ENCODE results near the gene PPP1R10.
"Not testable (repeated sequence)": the region's sequence is repeated elsewhere in the genome, so short reads cannot be mapped to it uniquely, and the experiment has no call there.

The PPP1R10 gene

GRCh38 chr6:30616811-30617564, at the start of gene PPP1R10:
PPP1R10 (minus strand) TSS chr6:30617243; CDS start chr6:30609944, 7,299 bp downstream.
- DNase-seq: peak; percentile 99

GRCh38 chr6:30666300-30666699, 49.3 kb upstream of the PPP1R10 start:
- peak; percentile 47 for DNase-seq

- no peak for DNase-seq
These were observed 48.1 kb upstream of the PPP1R10 start for GRCh38 chr6:30664994-30665767.

GRCh38 chr6:30657922-30658321, 40.9 kb upstream of the PPP1R10 start:
- DNase-seq: not testable (repeated sequence)

- no peak for DNase-seq
These were observed 40.4 kb upstream of the PPP1R10 start for GRCh38 chr6:30657454-30657853.

- DNase-seq: no peak
These were observed 39.5 kb upstream of the PPP1R10 start for GRCh38 chr6:30656513-30656912.

- DNase-seq: no peak
These were observed 38.7 kb upstream of the PPP1R10 start for GRCh38 chr6:30655743-30656094.

- no peak for DNase-seq
These were observed 38.0 kb upstream of the PPP1R10 start for GRCh38 chr6:30654798-30655742.

- no peak for DNase-seq
These were observed 34.1 kb upstream of the PPP1R10 start for GRCh38 chr6:30651143-30651542.

- DNase-seq: peak; percentile 79
These were observed 30.4 kb upstream of the PPP1R10 start for GRCh38 chr6:30647242-30648116.

GRCh38 chr6:30646450-30647241, 29.6 kb upstream of the PPP1R10 start, which contains the start of gene C6orf136:
C6orf136 (plus strand) TSS chr6:30647133; CDS start chr6:30647232, 99 bp downstream.
- DNase-seq: peak; percentile 93

GRCh38 chr6:30645989-30646388, 28.9 kb upstream of the PPP1R10 start:
- DNase-seq: no peak

- DNase-seq: no peak
These were observed 27.7 kb upstream of the PPP1R10 start for GRCh38 chr6:30644769-30645168.

GRCh38 chr6:30643656-30644055, 26.6 kb upstream of the PPP1R10 start:
- no peak for DNase-seq

- no peak for DNase-seq
These were observed 24.0 kb upstream of the PPP1R10 start for GRCh38 chr6:30641048-30641447.

GRCh38 chr6:30640481-30640880, 23.4 kb upstream of the PPP1R10 start:
- no peak for DNase-seq

- DNase-seq: no peak
These were observed 18.8 kb upstream of the PPP1R10 start for GRCh38 chr6:30635834-30636233.

GRCh38 chr6:30626484-30627366, 9.7 kb upstream of the PPP1R10 start, which contains the start of gene ATAT1:
ATAT1 (plus strand) TSS chr6:30626874.
- peak; percentile 89 for DNase-seq

GRCh38 chr6:30625511-30625910, 8.5 kb upstream of the PPP1R10 start:
- DNase-seq: no peak

- DNase-seq: no peak
These were observed 2.5 kb upstream of the PPP1R10 start for GRCh38 chr6:30619561-30619960.

Data from stimulated activated CD4-positive, alpha-beta T cell treated with anti-CD3 and anti-CD28 coated beads, Interleukin-4, amount 100 ng/mL, for 24 hours (primary cell).